Eye (tissue), 1 donor: ENCODE measurements around the gene OR8D1.
A peak's percentile ranks its signal among the peaks of the same experiment; 100 is the strongest.

Source experiments
- DNase-seq: peaks from one replicate; pipeline ENCODE4 v3.0.0-alpha.2; 2015

Gene OR8D1

GRCh38 chr11:124313849-124314248, at the start of gene OR8D1:
TSS of gene OR8D1 (minus strand) at chr11:124313949. CDS start at chr11:124310766, 3,183 bp downstream.
- DNase-seq, result no peak

- no peak for DNase-seq
Measured at GRCh38 chr11:124359566-124359965, 45.8 kb upstream of the OR8D1 start.

- DNase-seq, result no peak
Measured at GRCh38 chr11:124346311-124346955, 32.7 kb upstream of the OR8D1 start.

- no peak for DNase-seq
Measured at GRCh38 chr11:124344346-124344745, 30.6 kb upstream of the OR8D1 start.

- DNase-seq, result no peak
Measured at GRCh38 chr11:124340142-124340447, 26.3 kb upstream of the OR8D1 start.

GRCh38 chr11:124339396-124340141, 25.8 kb upstream of the OR8D1 start:
- DNase-seq, result no peak

GRCh38 chr11:124331873-124332272, 18.1 kb upstream of the OR8D1 start:
- DNase-seq, result no peak

GRCh38 chr11:124329787-124330478, 16.2 kb upstream of the OR8D1 start:
- DNase-seq, result peak; percentile 9

GRCh38 chr11:124327775-124328174, 14.0 kb upstream of the OR8D1 start:
- DNase-seq, result no peak

- DNase-seq, result no peak
Measured at GRCh38 chr11:124322356-124322755, 8.6 kb upstream of the OR8D1 start.

- no peak for DNase-seq
Measured at GRCh38 chr11:124320097-124320496, 6.3 kb upstream of the OR8D1 start, which contains the start of gene OR8D2. TSS of gene OR8D2 (minus strand) at chr11:124320197. CDS start at chr11:124320197, 0 bp downstream.

- DNase-seq, result no peak
Measured at GRCh38 chr11:124315052-124315451, 1.3 kb upstream of the OR8D1 start.

GRCh38 chr11:124313131-124313530, 618 bp downstream of the OR8D1 start:
- no peak for DNase-seq

GRCh38 chr11:124311670-124312069, 2.1 kb downstream of the OR8D1 start:
- DNase-seq, result no peak

- no peak for DNase-seq
Measured at GRCh38 chr11:124311269-124311668, 2.5 kb downstream of the OR8D1 start.

- DNase-seq, result no peak
Measured at GRCh38 chr11:124310721-124311120, 3.0 kb downstream of the OR8D1 start.

GRCh38 chr11:124307093-124307492, 6.7 kb downstream of the OR8D1 start:
- no peak for DNase-seq

- no peak for DNase-seq
Measured at GRCh38 chr11:124302347-124303125, 11.2 kb downstream of the OR8D1 start.

GRCh38 chr11:124301548-124301947, 12.2 kb downstream of the OR8D1 start:
- DNase-seq, result peak; percentile 1

GRCh38 chr11:124297921-124298320, 15.8 kb downstream of the OR8D1 start:
- DNase-seq, result no peak

- DNase-seq, result no peak
Measured at GRCh38 chr11:124296016-124296415, 17.7 kb downstream of the OR8D1 start.

GRCh38 chr11:124294687-124295086, 19.1 kb downstream of the OR8D1 start:
- no peak for DNase-seq
